ENCODE measurements around the gene BTF3. TPM values are rescaled to one million over a fixed set of nuclear protein-coding genes. Genes with fewer than 3 reads are reported as not detected.
"Not testable (repeated sequence)": the region's sequence is repeated elsewhere in the genome, so short reads cannot be mapped to it uniquely, and the experiment has no call there.

BTF3 gene
- total and polyA plus RNA-seq, 2 experiments from 2014 or later: 249 to 595 TPM

- Histone ChIP-seq H4K20me1 (ENCODE audit: insufficient read depth) (no peaks in the 10 kb centered on the region), H3K9ac (no peak overlapping the region), H3K4me3 (no peak overlapping the region), H3K4me2 (ENCODE audit: unreplicated experiment) (no peak overlapping the region), H3K79me2 (ENCODE audit: insufficient read depth) (no peaks in the 10 kb centered on the region), H3K27ac (no peak overlapping the region), H3K9me3 (ENCODE audit: low read depth) (no peaks in the 10 kb centered on the region), H2AFZ (no peak overlapping the region), H3K27me3 (replicated peaks; ENCODE audit: insufficient read depth) (no peaks in the 10 kb centered on the region), H3K9me2 (ENCODE audit: insufficient read depth) (no peaks in the 10 kb centered on the region), H3K4me1 (ENCODE audit: insufficient read depth) (0 out of 2 replicates have a peak, but pooled peaks cover 4% of the 10 kb centered on the region), H3K36me3 (ENCODE audit: low read depth) (no peaks in the 10 kb centered on the region), H3F3A (ENCODE audit: insufficient read depth) (no peaks in the 10 kb centered on the region)
- TF ChIP-seq EZH2 (IDR thresholded peaks at IDR 0.05; ENCODE audit: insufficient read depth, poor library complexity, severe bottlenecking) (no peak), EZH2phosphoT487 (IDR thresholded peaks at IDR 0.05; ENCODE audit: insufficient read depth, low read depth) (no peak)
- DNase-seq: peak; percentile 54
- in situ Hi-C loops (cut with MboI): no loop called here
- WGBS, 2 experiments (ENCODE audit: low coverage in 1 of 2, low lambda C conversion rate in 2 of 2, missing lambda C conversion rate in 2 of 2): 17 to 29% methylated on average over 1 of the region's 1 CpG
These were observed 38.9 kb upstream of the BTF3 start for GRCh38 chr5:73459366-73459765.

- DNase-seq: no peak
- Histone ChIP-seq H3K9me2 (ENCODE audit: insufficient read depth) (no peaks in the 10 kb centered on the region), H3K27ac (no peak overlapping the region), H3K4me2 (ENCODE audit: unreplicated experiment) (no peak overlapping the region), H4K20me1 (ENCODE audit: insufficient read depth) (no peaks in the 10 kb centered on the region), H3K36me3 (ENCODE audit: low read depth) (no peaks in the 10 kb centered on the region), H3K4me3 (no peak overlapping the region), H2AFZ (no peak overlapping the region), H3K79me2 (ENCODE audit: insufficient read depth) (no peaks in the 10 kb centered on the region), H3K4me1 (ENCODE audit: insufficient read depth) (0 out of 2 replicates have a peak, but pooled peaks cover 4% of the 10 kb centered on the region), H3K27me3 (replicated peaks; ENCODE audit: insufficient read depth) (no peaks in the 10 kb centered on the region), H3K9me3 (ENCODE audit: low read depth) (no peaks in the 10 kb centered on the region), H3F3A (ENCODE audit: insufficient read depth) (no peaks in the 10 kb centered on the region), H3K9ac (no peak overlapping the region)
- in situ Hi-C loops (cut with MboI): no loop called here
- TF ChIP-seq EZH2 (IDR thresholded peaks at IDR 0.05; ENCODE audit: insufficient read depth, poor library complexity, severe bottlenecking) (no peak), EZH2phosphoT487 (IDR thresholded peaks at IDR 0.05; ENCODE audit: insufficient read depth, low read depth) (no peak)
- WGBS, 2 experiments (ENCODE audit: low coverage in 1 of 2, low lambda C conversion rate in 2 of 2, missing lambda C conversion rate in 2 of 2): 90 to 93% methylated on average over 1 of the region's 1 CpG
These were observed 38.1 kb upstream of the BTF3 start for GRCh38 chr5:73460133-73460532.

GRCh38 chr5:73464016-73464745 lies 34.1 kb upstream of the BTF3 start:
- H2AFZ ChIP-seq: 0 out of 2 replicates have a peak overlapping the region, but pooled peaks have one; percentile 22
- 16 to 20% methylated on average over 7 of the region's 7 CpGs for WGBS, 2 experiments (ENCODE audit: low coverage in 1 of 2, low lambda C conversion rate in 2 of 2, missing lambda C conversion rate in 2 of 2)

GRCh38 chr5:73468638-73469037 lies 29.6 kb upstream of the BTF3 start:
- whole genome bisulfite sequencing, 2 experiments (ENCODE audit: low coverage in 1 of 2, low lambda C conversion rate in 2 of 2, missing lambda C conversion rate in 2 of 2): 41 to 52% methylated on average over 3 of the region's 3 CpGs
- H3K4me1 ChIP-seq (ENCODE audit: insufficient read depth); H2AFZ ChIP-seq; H3K27me3 ChIP-seq (replicated peaks; ENCODE audit: insufficient read depth); in situ Hi-C loops (cut with MboI); H3K9ac ChIP-seq; H3F3A ChIP-seq (ENCODE audit: insufficient read depth); H3K79me2 ChIP-seq (ENCODE audit: insufficient read depth); H3K4me2 ChIP-seq (ENCODE audit: unreplicated experiment); DNase-seq; H3K9me3 ChIP-seq (ENCODE audit: low read depth); H3K36me3 ChIP-seq (ENCODE audit: low read depth); H4K20me1 ChIP-seq (ENCODE audit: insufficient read depth); H3K9me2 ChIP-seq (ENCODE audit: insufficient read depth); H3K27ac ChIP-seq; H3K4me3 ChIP-seq: not testable (repeated sequence)

More at GRCh38 chr5:73464016-73464745, 34.1 kb upstream of the BTF3 start:
- Histone ChIP-seq H3K9ac (no peak overlapping the region), H3K79me2 (ENCODE audit: insufficient read depth) (no peaks in the 10 kb centered on the region), H3K9me3 (ENCODE audit: low read depth) (no peaks in the 10 kb centered on the region), H3F3A (ENCODE audit: insufficient read depth) (no peaks in the 10 kb centered on the region), H3K9me2 (ENCODE audit: insufficient read depth) (no peaks in the 10 kb centered on the region), H3K27ac (no peak overlapping the region), H3K4me1 (ENCODE audit: insufficient read depth) (0 out of 2 replicates have a peak, but pooled peaks cover 4% of the 10 kb centered on the region), H3K36me3 (ENCODE audit: low read depth) (no peaks in the 10 kb centered on the region), H3K4me3 (no peak overlapping the region), H3K27me3 (replicated peaks; ENCODE audit: insufficient read depth) (no peaks in the 10 kb centered on the region), H3K4me2 (ENCODE audit: unreplicated experiment) (no peak overlapping the region), H4K20me1 (ENCODE audit: insufficient read depth) (no peaks in the 10 kb centered on the region)
- TF ChIP-seq EZH2 (IDR thresholded peaks at IDR 0.05; ENCODE audit: insufficient read depth, poor library complexity, severe bottlenecking) (no peak), EZH2phosphoT487 (IDR thresholded peaks at IDR 0.05; ENCODE audit: insufficient read depth, low read depth) (no peak)
- in situ Hi-C loops (cut with MboI): no loop called here
- peak; percentile 29 for DNase-seq

All from GM23248 (cell line).